H1 (cell line): ENCODE measurements around the gene VAMP2. TPM values are rescaled to one million over a fixed set of nuclear protein-coding genes. Genes with fewer than 3 reads are reported as not detected.

Source experiments
- CTCF ChIA-PET: fragments of 300-600 bp; sonication (Branson Sonifier 250); formaldehyde crosslinking; loops from one replicate; lab custom pipeline; 2021; ENCODE audit not compliant: partially characterized antibody; lab: Charles Lee
- POLR2A ChIA-PET: fragments of 300-600 bp; sonication (Branson Sonifier 250); formaldehyde crosslinking; loops from one replicate; lab custom pipeline; 2021; ENCODE audit warnings: inconsistent platforms; ENCODE audit not compliant: partially characterized antibody; lab: Charles Lee
- DNase-seq, 2 experiments: peaks; one replicate each; pipeline versions ENCODE4 v3.0.0 to v3.0.0-alpha.2; 2010 to 2022; ENCODE audit warnings: low spot score in 2 of 2, low read depth in 1 of 2, mixed read lengths in 1 of 2
- FAIRE-seq: peaks from 2 replicates; lab custom pipeline; 2011; peaks lifted over from hg19 to GRCh38; lab: Jason Lieb, UNC
- H2AFZ ChIP-seq: 2 replicates; pipeline ENCODE4 v1.8.1; 2012; ENCODE audit warnings: low read length, inconsistent platforms
- H2AK5ac ChIP-seq: 2 replicates; pipeline ENCODE4 v1.6.1; 2013; ENCODE audit warnings: low read depth, low read length
- H2BK120ac ChIP-seq: replicated peaks from 2 replicates; pipeline ENCODE3; 2013; ENCODE audit warnings: low read depth, low read length, inconsistent platforms
- H2BK12ac ChIP-seq: 2 replicates; pipeline ENCODE4 v1.6.1; 2013; ENCODE audit warnings: low read depth, low read length
- H2BK15ac ChIP-seq: 2 replicates; pipeline ENCODE4 v1.6.1; 2013; ENCODE audit warnings: low read length
- H2BK20ac ChIP-seq: 2 replicates; pipeline ENCODE4 v1.6.1; 2013; ENCODE audit warnings: low read length
- H2BK5ac ChIP-seq: 2 replicates; pipeline ENCODE4 v1.6.1; 2013; ENCODE audit warnings: low read depth, low read length
- H3K14ac ChIP-seq: 2 replicates; pipeline ENCODE4 v1.6.1; 2013; ENCODE audit warnings: inconsistent platforms; ENCODE audit not compliant: insufficient read length
- H3K18ac ChIP-seq: 2 replicates; pipeline ENCODE4 v1.6.1; 2013; ENCODE audit warnings: low read length; ENCODE audit errors: extremely low read depth
- H3K23ac ChIP-seq: 2 replicates; pipeline ENCODE4 v1.6.1; 2013; ENCODE audit warnings: inconsistent platforms; ENCODE audit not compliant: insufficient read length
- H3K23me2 ChIP-seq: 2 replicates; pipeline ENCODE4 v1.6.1; 2013; ENCODE audit warnings: low read depth, low read length
- H3K27ac ChIP-seq: 2 replicates; pipeline ENCODE4 v1.6.1; 2011; ENCODE audit warnings: low read depth, low read length, inconsistent platforms
- H3K27me3 ChIP-seq, 4 experiments: replicated peaks in 1 of 4; 1 replicate in 1 of 4; 2 replicates in 3 of 4; pipeline versions ENCODE4 v1.6.1 to v1.8.1; 2011 to 2013; ENCODE audit warnings: low read length in 3 of 4, mild to moderate bottlenecking in 3 of 4, inconsistent platforms in 2 of 4, mixed read lengths in 2 of 4, moderate library complexity in 1 of 4; ENCODE audit not compliant: control insufficient read depth in 3 of 4, insufficient read depth in 3 of 4; ENCODE audit errors: extremely low read depth in 1 of 4
- H3K36me3 ChIP-seq, 4 experiments: 2 replicates each; pipeline versions ENCODE4 v1.6.1 to v1.8.1; 2011 to 2013; ENCODE audit warnings: mild to moderate bottlenecking in 4 of 4, low read length in 3 of 4, moderate library complexity in 2 of 4, control low read depth in 1 of 4, inconsistent platforms in 1 of 4; ENCODE audit not compliant: insufficient read depth in 4 of 4, control insufficient read depth in 2 of 4
- H3K4ac ChIP-seq: replicated peaks from 2 replicates; pipeline ENCODE3; 2013; ENCODE audit warnings: low read length, low read depth, mixed read lengths, inconsistent platforms; ENCODE audit not compliant: insufficient read length
- H3K4me1 ChIP-seq, 4 experiments: replicated peaks in 1 of 4; 1 replicate in 1 of 4; 2 replicates in 3 of 4; pipeline versions ENCODE4 v1.6.1 to v1.8.1; 2011 to 2013; ENCODE audit warnings: low read length in 3 of 4, inconsistent platforms in 2 of 4, mixed read lengths in 1 of 4; ENCODE audit not compliant: insufficient read depth in 4 of 4, control insufficient read depth in 3 of 4
- H3K4me2 ChIP-seq, 2 experiments: 2 replicates each; pipeline versions ENCODE4 v1.6.1 to v1.8.1; 2011 to 2013; ENCODE audit warnings: low read depth in 2 of 2, low read length in 2 of 2, control low read depth in 1 of 2, inconsistent platforms in 1 of 2, mild to moderate bottlenecking in 1 of 2; ENCODE audit not compliant: insufficient read depth in 1 of 2
- H3K4me3 ChIP-seq, 4 experiments: fragments of 200-600, 300-600 bp in 1 of 4; sonication (generic), shearing (Covaris generic), sonication (Bioruptor Twin) in 1 of 4; 2 replicates each; pipeline versions ENCODE4 v1.5.1 to v1.8.1; 2011 to 2016; ENCODE audit warnings: low read length in 4 of 4, low read depth in 3 of 4, control low read depth in 2 of 4, inconsistent platforms in 2 of 4, mild to moderate bottlenecking in 2 of 4, mixed read lengths in 1 of 4, moderate library complexity in 1 of 4; ENCODE audit not compliant: insufficient read depth in 2 of 4; ENCODE audit errors: extremely low read depth in 1 of 4
- H3K56ac ChIP-seq: replicated peaks from 2 replicates; pipeline ENCODE3; 2013; ENCODE audit warnings: low read depth, mild to moderate bottlenecking, mixed read lengths, low read length, inconsistent platforms; ENCODE audit not compliant: insufficient read length
- H3K79me1 ChIP-seq: 2 replicates; pipeline ENCODE4 v1.6.1; 2013; ENCODE audit warnings: low read depth, low read length, control low read depth
- H3K79me2 ChIP-seq, 2 experiments: 2 replicates each; pipeline versions ENCODE4 v1.6.1 to v1.8.1; 2012 to 2013; ENCODE audit warnings: low read length in 2 of 2, mild to moderate bottlenecking in 2 of 2, inconsistent platforms in 1 of 2; ENCODE audit not compliant: insufficient read depth in 2 of 2, control insufficient read depth in 1 of 2
- H3K9ac ChIP-seq, 4 experiments: replicated peaks in 1 of 4; 1 replicate in 1 of 4; 2 replicates in 3 of 4; pipeline versions ENCODE4 v1.6.1 to v1.8.1; 2011 to 2013; ENCODE audit warnings: low read depth in 3 of 4, low read length in 3 of 4, control low read depth in 2 of 4, mild to moderate bottlenecking in 2 of 4, moderate library complexity in 2 of 4, inconsistent platforms in 1 of 4; ENCODE audit errors: extremely low read depth in 1 of 4
- H3K9me3 ChIP-seq, 2 experiments: 2 replicates each; pipeline versions ENCODE4 v1.6.1 to v1.8.1; 2012 to 2013; ENCODE audit warnings: mild to moderate bottlenecking in 2 of 2, moderate library complexity in 2 of 2, control low read depth in 1 of 2, inconsistent platforms in 1 of 2, low read depth in 1 of 2, low read length in 1 of 2, mixed read lengths in 1 of 2; ENCODE audit not compliant: insufficient read depth in 2 of 2
- H4K20me1 ChIP-seq, 2 experiments: replicated peaks in 1 of 2; 2 replicates each; pipeline versions ENCODE3 to v1.8.1; 2011 to 2013; ENCODE audit warnings: inconsistent platforms in 2 of 2, low read length in 2 of 2, mild to moderate bottlenecking in 1 of 2; ENCODE audit not compliant: insufficient read depth in 2 of 2, control insufficient read depth in 1 of 2
- H4K5ac ChIP-seq: 2 replicates; pipeline ENCODE4 v1.6.1; 2013; ENCODE audit warnings: low read length, low read depth, mixed read lengths, inconsistent platforms; ENCODE audit not compliant: insufficient read length
- H4K8ac ChIP-seq: 2 replicates; pipeline ENCODE4 v1.8.0; 2013; ENCODE audit warnings: mild to moderate bottlenecking, moderate library complexity, low read length, inconsistent platforms; ENCODE audit not compliant: insufficient read depth; ENCODE audit errors: extremely low read depth
- H4K91ac ChIP-seq: replicated peaks from 2 replicates; pipeline ENCODE3; 2013; ENCODE audit warnings: low read length, mixed read lengths, inconsistent platforms; ENCODE audit not compliant: insufficient read length
- ASH2L ChIP-seq: fragments of 200-600, 300-600 bp; sonication (generic); IDR thresholded peaks from one replicate; pipeline ENCODE4 v1.7.1; 2017; ENCODE audit warnings: low read length
- BACH1 ChIP-seq: IDR thresholded peaks from 2 replicates; pipeline ENCODE4 v1.6.1; 2012; ENCODE audit warnings: low read length, improper control_type of control experiment
- CTBP2 ChIP-seq: IDR thresholded peaks from 2 replicates; pipeline ENCODE4 v1.7.0; 2011; ENCODE audit warnings: borderline replicate concordance, mild to moderate bottlenecking, moderate library complexity, mixed read lengths, low read length; ENCODE audit not compliant: insufficient read depth, insufficient read length
- EP300 ChIP-seq, 2 experiments: IDR thresholded peaks; 1 replicate in 1 of 2; 2 replicates in 1 of 2; pipeline ENCODE4 v1.6.1; 2011 to 2012; ENCODE audit warnings: low read depth in 2 of 2, low read length in 2 of 2, mild to moderate bottlenecking in 2 of 2, borderline replicate concordance in 1 of 2, inconsistent platforms in 1 of 2, moderate library complexity in 1 of 2
- KDM1A ChIP-seq: fragments of 200-600, 300-600 bp; sonication (generic); IDR thresholded peaks from 2 replicates; pipeline ENCODE4 v1.7.1; 2016; ENCODE audit warnings: mild to moderate bottlenecking, low read length, borderline replicate concordance
- NRF1 ChIP-seq: IDR thresholded peaks from 2 replicates; pipeline ENCODE4 v1.6.1; 2011; ENCODE audit warnings: mild to moderate bottlenecking, low read depth, low read length, improper control_type of control experiment
- POLR2AphosphoS5 ChIP-seq: IDR thresholded peaks from 2 replicates; pipeline ENCODE4 v1.6.1; 2011; ENCODE audit warnings: low read depth, low read length
- RBBP5 ChIP-seq: IDR thresholded peaks from 2 replicates; pipeline ENCODE4 v1.7.1; 2012; ENCODE audit warnings: low read depth, mild to moderate bottlenecking, inconsistent platforms, low read length, moderate library complexity, borderline replicate concordance
- SP1 ChIP-seq: IDR thresholded peaks from 2 replicates; pipeline ENCODE4 v1.6.1; 2011; ENCODE audit warnings: low read depth, low read length
- TAF1 ChIP-seq: IDR thresholded peaks from 2 replicates; pipeline ENCODE4 v1.6.1; 2011; ENCODE audit warnings: mild to moderate bottlenecking, low read depth, low read length
- TCF12 ChIP-seq: IDR thresholded peaks from 2 replicates; pipeline ENCODE4 v1.6.1; 2011; ENCODE audit warnings: low read depth, mild to moderate bottlenecking, low read length
- WGBS, 2 experiments: shearing (Covaris generic) in 1 of 2; methylation state at CpG; one replicate each; pipeline versions ENCODE4 v1.1.6 to v1.1.7; 2013 to 2015; ENCODE audit warnings: low lambda C conversion rate in 2 of 2, mixed read lengths in 2 of 2, inconsistent platforms in 1 of 2, low coverage in 1 of 2, missing lambda C conversion rate in 1 of 2; ENCODE audit not compliant: insufficient replicate concordance in 2 of 2, insufficient coverage in 1 of 2, insufficient read length in 1 of 2; ENCODE audit errors: extremely low coverage in 1 of 2, missing lambda C conversion rate in 1 of 2; 5-methylcytosine and 5-hydroxymethylcytosine counted together
- polyA plus RNA-seq, 7 experiments: library from polyadenylated mRNA; depleted of rRNA in 3 of 7; stranded (reverse) in 5 of 7; unstranded in 2 of 7; fragments of >200 nt in 5 of 7; fragments of 200-250 nt in 2 of 7; gene quantifications; 1 replicate in 5 of 7; 2 replicates in 1 of 7; 4 replicates in 1 of 7; pipeline versions ENCODE4 v1.2.1 to v1.2.3, GENCODE V29; 2011 to 2013; ENCODE audit warnings: missing spikeins in 2 of 7, mixed read lengths in 2 of 7
- total RNA-seq: library from RNA; stranded (reverse); fragmentation: NEBNext Ultra II Directional; extraction: Animal tissue kit (Norgen Biotek cat#: 25700); gene quantifications from 2 replicates; pipeline ENCODE4 v1.2.1, GENCODE V29; 2021

The VAMP2 gene
- total and polyA plus RNA-seq, 2 of the 8 experiments (the other 6 are each of a cell fraction or from before 2014, with no cell fraction given): 19.3 to 20.5 TPM

DNA sequence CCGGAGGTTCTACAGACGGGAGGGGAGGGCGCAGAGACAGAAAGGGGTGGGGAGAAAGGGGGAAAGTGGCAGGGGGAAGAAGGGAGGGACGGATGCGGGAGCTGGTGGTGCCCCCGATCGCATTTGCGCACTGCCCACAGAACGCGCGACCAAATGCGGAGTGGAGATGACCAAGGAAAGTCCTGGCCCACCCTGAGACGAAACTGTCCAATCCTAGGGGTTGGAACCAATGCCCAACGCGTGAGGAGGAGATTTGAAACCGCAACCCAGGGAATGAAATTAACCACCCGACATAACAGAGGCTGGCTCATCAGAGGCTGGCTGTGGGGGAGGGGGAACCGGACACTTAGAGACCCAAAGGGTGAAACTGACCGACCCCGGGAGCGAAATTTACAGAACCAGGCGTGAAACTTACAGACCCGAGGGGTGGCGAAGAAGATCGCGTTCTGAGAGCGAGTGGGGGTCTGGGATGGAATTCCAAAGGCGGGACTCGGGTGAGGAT is 40.3 kb downstream of the VAMP2 start:
- no peaks in the 10 kb centered on the region for H3K79me1 ChIP-seq
- peaks cover 31 to 53% (median 52%) of the 10 kb centered on the region in 4 experiments for H3K27me3 ChIP-seq
- H4K5ac ChIP-seq: no peak overlapping the region
- 0 out of 2 replicates have a peak overlapping the region, but pooled peaks have one; percentile 17 for H2BK12ac ChIP-seq
- ChIA-PET POLR2A (interaction anchor here (0.6 to 7.6 kb wide), 10 partner anchors 11 to 166 kb away, joined by 3 to 49 read pairs (median 6); partner anchors contain the start of gene RANGRF), CTCF (interaction anchor here (0.5 to 5.3 kb wide), 12 partner anchors 11 to 100 kb away, joined by 3 to 54 read pairs (median 4); partner anchors contain the start of gene VAMP2)
- H4K8ac ChIP-seq: peak overlapping the region; percentile 63
- no peak overlapping the region for H2BK5ac ChIP-seq
- no peaks in the 10 kb centered on the region for H3K36me3 ChIP-seq
- H3K79me2 ChIP-seq: no peaks in the 10 kb centered on the region
- FAIRE-seq: no peak
- TF ChIP-seq NRF1 (no peak), ASH2L (peak; percentile 16), CTBP2 (peak; percentile 41), TAF1 (no peak), TCF12 (peak; percentile 63; the same call in 1 of the 2 replicates), SP1 (0 out of 2 replicates have a peak, but pooled peaks have one; percentile 30), BACH1 (no peak), RBBP5 (0 out of 2 replicates have a peak, but pooled peaks have one; percentile 16), POLR2AphosphoS5 (peak; percentile 81), KDM1A (0 out of 2 replicates have a peak, but pooled peaks have one; percentile 61), EP300 (IDR thresholded peaks at IDR 0.05; ENCODE audit: borderline replicate concordance in 1 of 2, low read depth in 2 of 2, low read length in 2 of 2) (0 out of 3 replicates have a peak, but pooled peaks of 1 of the 2 experiments have one; percentile 40)
- peak in 1 of 2 experiments; percentile 79 for DNase-seq
- H3K23me2 ChIP-seq: peaks cover 51% of the 10 kb centered on the region
- H3K56ac ChIP-seq: no peak overlapping the region
- H3K4me3 ChIP-seq: peak overlapping the region; percentile 54 to 89 (median 82)
- no peak overlapping the region for H2BK15ac ChIP-seq
- 3% methylated on average over 17 of the region's 29 CpGs; no CpG with 5 or more reads in 1 of the 2 experiments for WGBS, 2 experiments
- no peak overlapping the region for H4K91ac ChIP-seq
- peaks cover 0 to 29% (median 15%) of the 10 kb centered on the region in 4 experiments; a peak in 6 of 7 replicates for H3K4me1 ChIP-seq
- no peak overlapping the region for H2AFZ ChIP-seq
- H3K14ac ChIP-seq: no peak overlapping the region
- H3K4me2 ChIP-seq: peak overlapping the region; percentile 88 to 93
- no peak overlapping the region for H3K27ac ChIP-seq
- no peak overlapping the region for H3K4ac ChIP-seq
- peaks cover 5 to 6% of the 10 kb centered on the region in 2 experiments for H4K20me1 ChIP-seq
- H2AK5ac ChIP-seq: no peak overlapping the region
- H2BK120ac ChIP-seq: no peak overlapping the region
- H3K23ac ChIP-seq: no peak overlapping the region
- H2BK20ac ChIP-seq: no peak overlapping the region
- no peak overlapping the region for H3K18ac ChIP-seq
- no peaks in the 10 kb centered on the region for H3K9me3 ChIP-seq
- no peak overlapping the region for H3K9ac ChIP-seq
